GM21825 (cell line): ENCODE measurements around the gene MC1R.
"Not testable (repeated sequence)": the region's sequence is repeated elsewhere in the genome, so short reads cannot be mapped to it uniquely, and the experiment has no call there.

Experiments
- ATAC-seq: cut with Tn5 transposase; IDR thresholded peaks from one replicate; pipeline ENCODE4 v1.9.1; 2021; ENCODE audit warnings: mild to moderate bottlenecking, moderate library complexity; ENCODE audit not compliant: unreplicated experiment

MC1R gene

DNA sequence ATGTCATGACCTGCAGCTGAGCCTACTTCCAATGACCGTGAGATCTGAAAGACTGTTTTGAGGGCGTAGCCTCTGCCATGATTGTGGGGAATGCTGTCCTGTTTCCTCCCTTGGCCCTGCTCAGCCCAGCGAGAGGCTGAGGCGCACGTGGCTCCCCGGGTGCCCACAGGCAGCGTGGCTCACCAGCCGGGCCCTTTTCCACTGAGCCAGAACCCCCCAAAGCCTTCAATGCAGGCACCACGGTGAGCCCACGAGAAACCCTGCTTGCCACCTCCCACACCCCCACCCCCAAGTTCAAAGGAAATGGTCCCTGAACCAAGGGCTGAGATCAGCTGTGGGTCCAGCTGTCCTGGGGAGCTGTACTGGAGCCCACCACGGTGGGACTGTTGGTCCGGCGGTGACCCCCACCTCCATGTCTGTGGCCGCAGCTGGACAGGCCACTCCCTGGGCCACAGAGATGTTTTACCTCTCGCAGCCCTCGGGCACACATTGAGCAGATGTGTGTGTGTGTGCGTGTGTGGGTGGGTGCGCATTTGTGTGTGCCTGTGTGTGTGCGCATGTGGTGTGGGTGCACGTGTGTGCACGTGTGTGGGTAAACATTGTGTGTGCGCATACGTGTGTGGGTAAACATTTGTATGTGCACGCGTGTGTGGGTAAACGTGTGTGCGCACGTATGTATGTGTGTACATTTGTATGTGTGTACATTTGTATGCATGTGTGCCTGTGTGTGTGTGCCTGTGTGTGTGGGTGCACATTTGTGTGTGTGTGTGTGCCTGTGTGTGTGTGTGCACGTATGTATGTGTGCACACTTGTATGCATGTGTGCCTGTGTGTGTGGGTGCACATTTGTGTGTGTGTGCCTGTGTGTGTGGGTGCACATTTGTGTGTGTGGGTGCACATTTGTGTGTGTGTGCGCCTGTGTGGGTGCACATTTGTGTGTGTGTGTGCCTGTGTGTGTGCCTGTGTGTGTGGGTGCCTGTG is 5.0 kb upstream of the MC1R start:
- ATAC-seq = no peak

DNA sequence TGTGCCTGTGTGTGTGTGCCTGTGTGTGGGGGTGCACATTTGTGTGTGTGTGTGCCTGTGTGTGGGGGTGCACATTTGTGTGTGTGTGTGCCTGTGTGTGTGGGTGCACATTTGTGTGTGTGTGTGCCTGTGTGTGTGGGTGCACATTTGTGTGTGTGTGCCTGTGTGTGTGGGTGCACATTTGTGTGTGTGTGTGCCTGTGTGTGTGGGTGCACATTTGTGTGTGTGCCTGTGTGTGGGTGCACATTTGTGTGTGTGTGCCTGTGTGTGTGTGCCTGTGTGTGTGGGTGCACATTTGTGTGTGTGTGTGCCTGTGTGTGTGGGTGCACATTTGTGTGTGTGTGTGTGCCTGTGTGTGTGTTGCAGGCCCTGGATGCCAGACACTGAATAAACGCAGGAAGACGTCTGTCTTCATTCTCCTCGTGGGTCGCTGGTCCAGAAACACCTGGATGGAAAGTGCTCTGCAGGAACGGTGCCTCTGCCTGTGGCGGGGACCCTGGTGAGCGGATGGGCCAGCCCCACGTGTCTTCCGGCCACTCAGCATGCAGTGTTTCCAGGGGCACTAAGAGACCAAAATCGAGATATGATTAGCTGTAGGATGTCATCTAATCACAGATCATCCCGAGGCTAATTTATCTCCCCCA is 3.9 kb upstream of the MC1R start:
- ATAC-seq = not testable (repeated sequence)

DNA sequence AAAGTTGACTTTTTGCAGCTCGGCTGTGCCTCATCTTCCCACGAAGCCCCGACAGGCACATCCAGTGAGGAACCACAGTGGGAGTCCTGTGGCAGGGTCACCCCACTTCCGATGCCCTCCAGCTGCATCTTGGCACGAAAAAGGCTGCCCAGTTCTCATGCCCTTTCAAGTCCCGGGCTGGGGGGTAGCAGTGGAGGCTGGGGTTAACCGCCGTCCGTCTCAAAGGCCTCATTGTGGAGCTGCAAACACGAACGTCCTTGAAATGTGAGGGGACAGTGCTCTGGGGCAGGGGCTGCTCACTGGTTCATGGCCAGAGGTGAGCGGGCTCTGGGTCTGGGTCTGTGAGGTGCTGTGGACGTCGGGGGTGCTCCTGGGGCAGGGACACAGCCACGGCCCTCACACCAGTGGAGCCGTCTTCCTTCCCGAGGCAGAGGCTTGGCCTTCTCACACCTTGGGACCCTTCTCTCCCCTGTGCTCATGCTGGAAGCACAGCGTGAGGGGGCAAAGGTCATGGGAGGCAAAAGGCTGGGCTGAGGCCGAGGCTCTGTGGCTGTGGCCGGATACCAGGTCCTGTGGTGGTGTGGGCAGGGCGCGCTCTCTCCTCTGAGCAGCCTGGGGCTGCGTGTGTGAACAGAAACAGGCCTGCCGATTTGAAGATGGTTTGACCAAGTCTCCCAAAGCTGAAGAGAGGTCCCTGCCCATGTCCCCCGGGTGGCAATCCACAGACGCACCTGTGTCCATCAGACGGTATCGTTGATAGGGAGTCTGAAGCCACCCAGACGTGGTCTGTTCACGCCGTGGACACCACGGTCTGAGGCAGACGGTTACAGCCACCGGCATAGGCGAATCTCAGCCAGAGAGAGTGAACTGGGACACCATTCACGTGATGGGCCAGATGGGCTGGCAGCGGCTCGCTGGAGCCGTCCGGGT is 3.1 kb upstream of the MC1R start:
- no peak for ATAC-seq

DNA sequence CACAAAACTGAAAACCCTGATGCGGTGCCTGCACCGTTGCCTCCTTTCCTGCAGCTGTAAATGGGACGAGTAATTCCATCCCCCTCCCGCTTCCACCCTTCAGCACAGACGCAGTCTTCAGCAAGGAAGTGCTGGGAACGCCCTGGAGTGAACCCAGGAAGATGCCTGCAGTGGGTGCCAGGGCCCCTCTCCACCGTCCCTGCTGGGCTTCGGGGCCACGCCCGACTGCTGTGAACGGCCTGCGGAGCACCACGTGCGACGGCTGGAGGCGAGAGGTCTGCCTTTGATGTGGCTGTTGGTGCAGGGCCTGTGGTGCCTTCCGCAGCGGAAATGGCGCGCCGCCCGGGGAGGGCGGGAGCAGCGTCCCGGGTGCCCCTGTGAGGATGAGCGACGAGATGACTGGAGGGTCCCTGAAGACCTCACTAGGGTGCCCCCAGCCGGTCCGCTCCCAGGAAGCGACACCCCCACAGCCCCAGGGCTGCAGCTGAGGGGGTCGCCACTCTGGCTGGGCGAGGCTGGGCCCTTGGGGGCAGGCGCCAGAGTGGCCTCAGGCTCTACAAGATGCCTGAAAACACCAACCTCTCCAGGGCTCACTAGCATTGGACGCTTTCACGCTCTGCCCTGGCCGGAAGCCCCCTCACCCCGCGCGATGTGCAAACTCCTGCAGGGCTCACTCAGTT is 749 bp upstream of the MC1R start:
- ATAC-seq = peak; percentile 75

DNA sequence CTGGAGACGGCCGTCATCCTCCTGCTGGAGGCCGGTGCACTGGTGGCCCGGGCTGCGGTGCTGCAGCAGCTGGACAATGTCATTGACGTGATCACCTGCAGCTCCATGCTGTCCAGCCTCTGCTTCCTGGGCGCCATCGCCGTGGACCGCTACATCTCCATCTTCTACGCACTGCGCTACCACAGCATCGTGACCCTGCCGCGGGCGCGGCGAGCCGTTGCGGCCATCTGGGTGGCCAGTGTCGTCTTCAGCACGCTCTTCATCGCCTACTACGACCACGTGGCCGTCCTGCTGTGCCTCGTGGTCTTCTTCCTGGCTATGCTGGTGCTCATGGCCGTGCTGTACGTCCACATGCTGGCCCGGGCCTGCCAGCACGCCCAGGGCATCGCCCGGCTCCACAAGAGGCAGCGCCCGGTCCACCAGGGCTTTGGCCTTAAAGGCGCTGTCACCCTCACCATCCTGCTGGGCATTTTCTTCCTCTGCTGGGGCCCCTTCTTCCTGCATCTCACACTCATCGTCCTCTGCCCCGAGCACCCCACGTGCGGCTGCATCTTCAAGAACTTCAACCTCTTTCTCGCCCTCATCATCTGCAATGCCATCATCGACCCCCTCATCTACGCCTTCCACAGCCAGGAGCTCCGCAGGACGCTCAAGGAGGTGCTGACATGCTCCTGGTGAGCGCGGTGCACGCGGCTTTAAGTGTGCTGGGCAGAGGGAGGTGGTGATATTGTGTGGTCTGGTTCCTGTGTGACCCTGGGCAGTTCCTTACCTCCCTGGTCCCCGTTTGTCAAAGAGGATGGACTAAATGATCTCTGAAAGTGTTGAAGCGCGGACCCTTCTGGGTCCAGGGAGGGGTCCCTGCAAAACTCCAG is 1.1 kb downstream of the MC1R start:
- ATAC-seq = no peak

DNA sequence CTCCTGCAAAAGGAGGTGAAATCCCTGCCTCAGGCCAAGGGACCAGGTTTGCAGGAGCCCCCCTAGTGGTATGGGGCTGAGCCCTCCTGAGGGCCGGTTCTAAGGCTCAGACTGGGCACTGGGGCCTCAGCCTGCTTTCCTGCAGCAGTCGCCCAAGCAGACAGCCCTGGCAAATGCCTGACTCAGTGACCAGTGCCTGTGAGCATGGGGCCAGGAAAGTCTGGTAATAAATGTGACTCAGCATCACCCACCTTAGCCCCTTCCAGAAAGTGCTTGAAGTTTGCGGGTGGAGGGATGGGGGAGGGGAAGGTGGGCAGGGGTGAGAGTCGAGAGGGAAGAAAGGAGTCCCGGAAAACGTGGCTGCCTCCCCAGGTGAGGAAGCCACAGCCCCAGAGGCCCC is 2.1 kb downstream of the MC1R start:
- ATAC-seq = no peak

DNA sequence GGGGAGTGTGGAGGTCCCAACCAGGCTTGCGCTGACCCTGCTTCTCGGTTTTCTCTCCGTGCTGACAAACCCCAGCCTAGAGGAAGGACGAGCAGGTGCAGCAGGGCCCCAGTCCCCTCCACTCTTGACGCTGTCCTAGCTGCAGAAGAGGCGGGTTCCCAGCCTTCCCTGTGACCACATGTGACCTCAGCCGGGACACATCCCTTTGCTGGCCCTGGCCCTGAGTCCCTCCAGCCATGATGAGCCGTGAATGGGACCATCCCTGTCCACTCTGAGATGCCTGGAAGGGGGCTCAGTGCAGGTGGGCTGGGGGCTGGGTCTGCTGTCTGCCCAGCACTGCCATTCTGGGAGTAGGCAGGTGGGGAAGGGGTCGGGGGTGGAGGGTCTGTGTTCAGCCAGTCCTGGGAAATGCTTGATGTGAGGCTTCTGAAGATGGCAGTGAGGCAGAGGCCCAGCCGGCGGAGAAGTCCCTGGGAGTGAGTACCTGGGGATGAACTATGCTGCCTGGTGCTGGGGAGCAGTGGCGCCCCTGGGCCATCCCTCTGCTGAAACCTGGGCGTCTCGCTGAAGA is 2.6 kb downstream of the MC1R start:
- no peak for ATAC-seq

DNA sequence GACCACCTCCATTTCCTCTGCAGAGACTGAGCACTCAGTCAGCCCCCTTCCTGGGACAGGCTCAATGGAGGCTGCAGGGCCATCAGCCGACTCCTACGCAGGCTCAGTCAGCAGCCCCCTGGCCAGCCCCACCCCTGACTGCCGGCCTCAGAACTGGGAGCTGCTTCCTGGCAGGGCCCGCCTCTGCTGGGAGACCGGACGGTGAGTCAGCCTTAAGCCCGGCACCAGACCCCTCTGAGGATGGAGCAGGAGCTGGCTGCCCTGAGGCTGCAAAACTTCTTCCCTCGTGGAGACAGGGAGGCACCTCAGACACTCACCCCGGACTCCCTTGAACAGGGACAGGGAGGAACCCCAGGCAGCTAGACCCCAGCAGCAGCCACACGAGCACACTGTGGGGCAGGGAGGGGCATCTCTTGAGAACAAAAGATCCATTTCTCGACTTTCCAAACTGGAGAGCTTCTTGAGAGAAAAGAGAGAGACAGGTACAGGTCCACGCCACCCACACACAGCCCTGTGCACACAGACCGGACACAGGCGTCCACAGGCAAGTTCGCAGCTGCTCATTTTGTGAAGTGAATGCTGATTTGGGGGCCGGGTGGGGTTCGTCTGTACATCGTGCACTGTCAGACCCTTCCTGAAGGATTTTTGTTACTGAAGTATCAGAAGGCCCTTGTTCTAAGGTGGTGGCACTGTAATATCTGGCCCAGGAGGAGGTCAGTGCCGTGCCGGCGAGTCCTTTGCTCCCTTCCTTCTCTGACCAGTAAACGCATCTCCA is 3.2 kb downstream of the MC1R start:
- no peak for ATAC-seq

DNA sequence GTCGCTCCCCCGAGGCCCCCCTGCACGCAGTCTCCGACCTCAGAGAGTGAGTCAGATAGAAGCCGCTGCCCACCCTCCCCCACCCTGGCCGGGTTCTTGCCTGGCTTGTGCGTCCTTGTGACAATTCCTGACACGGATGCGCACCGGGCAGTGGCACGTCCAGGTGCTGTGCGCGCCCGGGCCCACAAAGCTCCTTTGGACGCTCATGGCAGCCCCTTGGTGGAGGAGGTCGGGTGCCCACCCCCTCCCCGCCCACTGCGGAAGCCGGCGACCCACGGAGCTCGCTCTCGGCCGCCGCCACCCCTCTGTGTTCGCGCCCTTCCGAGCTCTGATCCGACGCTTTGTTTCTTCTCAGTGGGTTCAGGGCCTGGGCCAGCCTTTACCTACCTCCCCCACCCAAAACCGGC is 3.8 kb downstream of the MC1R start:
- ATAC-seq = no peak

DNA sequence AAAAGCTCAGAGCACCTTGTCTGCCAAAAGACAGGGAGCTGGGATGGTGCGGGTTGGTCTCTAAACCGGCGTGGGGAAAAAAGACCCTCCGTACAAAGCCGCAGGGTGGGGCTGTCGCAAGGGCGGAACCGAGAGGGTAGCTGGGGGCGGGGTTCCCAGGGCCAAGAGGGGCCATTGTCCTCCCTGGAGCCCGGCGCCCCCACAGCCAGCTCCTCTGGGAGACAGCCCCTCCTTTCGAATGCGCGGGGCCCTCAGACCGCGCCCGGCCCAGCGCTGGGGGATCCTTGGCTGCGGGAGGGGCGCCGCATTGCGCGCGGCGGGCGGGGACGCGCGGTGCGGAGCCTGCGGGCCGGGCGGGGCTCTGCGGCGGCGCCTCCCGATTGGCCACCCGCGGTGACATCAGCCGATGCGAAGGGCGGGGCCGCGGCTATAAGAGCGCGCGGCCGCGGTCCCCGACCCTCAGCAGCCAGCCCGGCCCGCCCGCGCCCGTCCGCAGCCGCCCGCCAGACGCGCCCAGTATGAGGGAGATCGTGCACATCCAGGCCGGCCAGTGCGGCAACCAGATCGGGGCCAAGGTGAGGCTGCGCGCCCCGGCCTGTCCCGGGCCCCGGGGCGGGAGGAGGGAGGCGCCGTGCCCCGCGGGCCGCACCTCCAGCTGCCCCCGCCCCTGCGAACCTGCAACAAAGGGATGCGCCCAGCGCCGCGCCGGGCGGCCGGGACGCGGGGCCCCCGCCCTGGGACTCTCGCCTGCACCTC is 4.4 kb downstream of the MC1R start, which contains the start of gene TUBB3:
Gene TUBB3, plus strand, starts transcription at position 459 of the 756 bp plus-strand sequence. Its CDS starts 60 bp downstream, at position 519.
- no peak for ATAC-seq

DNA sequence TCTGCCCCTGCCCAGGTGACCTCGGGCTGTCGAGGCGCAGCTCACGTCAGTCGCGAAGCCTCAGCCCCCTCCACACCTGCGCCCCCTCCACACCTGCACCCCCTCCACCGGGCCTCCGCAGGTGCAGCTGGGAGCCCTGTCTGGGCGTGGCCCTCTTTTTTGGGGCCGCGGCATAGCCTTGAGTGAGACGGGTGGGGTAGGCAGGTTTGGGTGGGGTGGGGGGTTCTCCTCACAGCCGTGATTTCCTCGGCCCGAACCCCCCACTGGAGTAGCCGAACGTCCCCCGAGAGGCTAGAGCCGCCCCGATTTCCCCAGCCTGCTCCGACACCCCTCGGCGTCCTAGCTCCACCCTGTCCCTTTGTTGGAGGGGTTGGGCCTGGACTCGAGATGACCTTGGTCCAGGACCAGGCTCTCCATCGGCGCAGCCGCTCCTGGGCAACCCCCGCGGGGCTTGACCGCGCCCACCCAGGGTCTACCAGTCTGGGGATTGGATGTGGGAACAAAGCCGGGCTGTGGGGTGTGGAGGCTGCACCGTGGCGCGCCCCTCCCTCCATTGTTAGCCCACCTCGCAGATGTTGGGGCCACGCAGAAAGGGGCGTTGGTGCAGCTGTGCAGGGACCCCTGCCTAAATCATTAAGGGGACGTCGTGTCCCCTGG is 5.1 kb downstream of the MC1R start:
- ATAC-seq = no peak

DNA sequence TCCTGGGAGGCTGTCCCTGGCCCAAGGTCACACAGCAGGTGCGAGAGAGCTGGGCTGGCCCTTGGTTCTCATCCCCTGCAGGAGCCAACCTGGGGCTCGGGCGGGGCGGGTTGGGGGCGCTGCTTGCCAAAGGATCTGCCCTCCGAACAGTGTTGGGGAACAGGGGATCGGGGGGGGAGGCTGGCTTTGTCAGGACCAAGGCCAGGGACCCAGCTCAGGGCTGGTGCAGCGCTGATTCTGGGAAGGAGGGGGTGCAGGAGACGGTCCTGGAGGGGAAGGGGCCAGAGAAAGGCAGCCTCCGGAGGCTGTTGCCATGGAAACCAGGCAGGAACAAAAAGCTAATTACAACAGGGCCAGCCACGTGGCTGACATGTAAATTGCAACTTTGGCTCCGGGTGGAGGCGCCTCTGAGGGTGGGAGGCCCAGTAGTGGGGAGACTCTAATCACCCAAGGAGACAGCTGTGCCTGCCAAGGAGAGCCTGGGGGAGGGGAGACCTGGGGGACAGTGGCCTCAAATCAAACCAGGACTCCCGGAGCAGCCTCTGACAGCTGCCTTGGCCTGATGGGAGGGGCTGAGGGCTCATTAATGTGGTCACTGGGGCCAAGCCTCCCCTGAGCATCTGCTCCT is 5.7 kb downstream of the MC1R start:
- ATAC-seq = no peak

DNA sequence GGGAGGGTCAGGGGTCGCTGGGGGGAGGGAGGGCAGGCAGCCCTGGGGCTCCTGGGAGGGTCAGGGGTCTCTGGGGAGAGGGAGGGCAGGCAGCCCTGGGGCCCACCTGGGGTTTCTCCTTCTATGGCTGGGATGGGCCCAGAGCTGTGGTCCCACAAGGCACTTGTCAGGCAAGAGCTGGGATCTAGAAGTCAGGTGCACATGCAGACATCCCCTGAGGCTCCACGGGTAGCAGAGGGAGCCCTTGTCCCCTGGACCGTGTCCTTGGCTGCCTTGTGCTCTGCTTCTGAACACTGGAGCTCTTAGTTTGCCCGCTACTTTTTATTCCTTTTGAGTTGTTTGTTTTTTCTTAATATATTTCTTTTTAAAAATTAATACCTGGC is 6.3 kb downstream of the MC1R start:
- no peak for ATAC-seq

DNA sequence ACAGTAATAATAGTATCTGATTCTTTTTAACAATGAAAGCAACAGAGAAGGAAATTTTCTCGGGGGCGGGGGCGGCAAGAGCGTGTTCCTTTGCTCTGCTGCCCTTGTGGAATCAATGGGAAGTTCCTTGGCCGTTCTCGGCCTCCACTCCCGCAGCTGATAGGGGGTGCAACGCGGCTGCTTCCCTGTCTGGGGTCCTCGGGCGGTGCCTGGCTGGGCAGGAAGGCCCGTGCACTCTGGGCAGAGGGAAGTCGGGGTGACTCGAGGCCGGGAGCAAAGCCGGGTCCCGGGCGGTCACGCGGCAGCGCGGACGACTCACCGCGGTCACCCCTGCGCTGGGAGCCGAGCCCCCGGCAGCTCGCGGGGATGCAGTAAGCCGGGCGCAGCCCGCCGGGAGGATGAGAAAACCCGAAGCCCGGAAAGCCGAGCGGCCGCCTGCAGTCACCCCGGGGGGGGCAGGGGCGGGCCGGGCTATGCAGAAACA is 7.0 kb downstream of the MC1R start:
- ATAC-seq = no peak

DNA sequence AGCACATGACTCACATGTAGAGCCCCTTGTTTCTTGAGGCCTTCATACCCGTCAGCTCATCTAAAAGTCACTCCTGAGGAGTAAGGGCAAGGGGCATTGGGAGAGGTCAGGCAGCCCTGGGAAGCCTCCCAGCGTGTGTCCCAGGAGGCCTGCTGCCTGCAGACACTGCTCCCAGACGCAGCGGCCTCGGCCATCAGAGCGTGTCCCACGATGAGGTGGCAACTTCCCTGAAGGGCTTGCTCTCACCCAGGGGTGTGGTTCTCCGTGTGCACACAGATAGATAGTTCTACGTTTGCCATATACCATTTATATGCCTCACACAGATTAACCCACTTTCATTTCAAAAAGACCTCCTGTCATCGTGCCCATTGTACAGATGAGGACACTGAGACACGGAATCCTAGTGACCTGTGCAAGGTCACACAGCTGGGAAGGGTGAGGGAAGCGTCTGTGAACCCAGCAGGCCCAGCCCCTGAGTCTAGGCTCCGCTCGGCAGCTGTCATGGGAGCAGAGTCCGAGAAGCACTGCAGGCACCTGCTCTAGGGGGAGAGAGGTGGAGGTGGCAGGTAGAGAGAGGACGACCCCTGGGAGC is 12.7 kb downstream of the MC1R start:
- ATAC-seq = no peak

DNA sequence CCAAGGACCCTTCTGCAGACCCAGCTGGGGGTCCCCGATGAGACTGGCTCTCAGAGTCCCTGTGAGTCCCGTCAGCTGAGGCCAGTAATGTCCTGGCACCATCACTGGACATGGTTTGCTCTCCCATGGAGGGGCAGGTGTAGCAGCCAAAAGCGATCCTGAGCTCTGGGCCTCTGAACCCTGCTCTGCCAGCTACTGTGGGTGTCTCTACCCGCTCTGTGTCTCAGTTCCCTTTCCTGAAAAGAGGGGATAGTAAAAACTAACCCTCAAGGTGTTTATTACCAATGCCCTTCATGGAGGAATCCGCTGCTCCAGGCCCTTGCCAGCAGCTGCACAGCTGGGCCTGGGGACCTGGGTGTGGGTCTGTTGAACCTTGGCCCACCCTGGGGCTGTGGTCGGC is 13.3 kb downstream of the MC1R start:
- ATAC-seq = no peak
